Psoas muscle (tissue), 8 donors: Measurements from ENCODE around the gene CLIC2. TPM values are rescaled to one million over a fixed set of nuclear protein-coding genes. Genes with fewer than 3 reads are reported as not detected.

Source experiments
- ATAC-seq, 4 donors: fragments of 200-7000 bp; cut with Tn5 transposase; one replicate each; pipeline ENCODE4 v1.9.1; 2020; ENCODE audit warnings: moderate library complexity in 3 of 4, mild to moderate bottlenecking in 2 of 4
- DNase-seq, 2 donors: peaks; one replicate each; pipeline ENCODE4 v3.0.0-alpha.2; 2020
- H3K27ac ChIP-seq: fragments of 200-600 bp; one replicate; pipeline ENCODE4 v1.8.0; 2022
- H3K27me3 ChIP-seq, 3 donors: fragments of 200-600 bp in 1 of 3; one replicate each; pipeline versions ENCODE4 v1.6.1 to v1.8.0; 2013 to 2022; ENCODE audit warnings: low read length in 2 of 3, mild to moderate bottlenecking in 2 of 3, moderate library complexity in 1 of 3; ENCODE audit not compliant: insufficient read depth in 3 of 3
- H3K36me3 ChIP-seq, 2 donors: fragments of 200-600 bp in 1 of 2; one replicate each; pipeline versions ENCODE4 v1.6.1 to v1.8.0; 2013 to 2022; ENCODE audit warnings: low read depth in 1 of 2, mild to moderate bottlenecking in 1 of 2, moderate library complexity in 1 of 2; ENCODE audit not compliant: insufficient read depth in 1 of 2
- H3K4me1 ChIP-seq: fragments of 200-600 bp; one replicate; pipeline ENCODE4 v1.8.0; 2022
- H3K4me3 ChIP-seq: fragments of 200-600 bp; one replicate; pipeline ENCODE4 v1.8.0; 2022; ENCODE audit warnings: mild to moderate bottlenecking
- H3K9me3 ChIP-seq: fragments of 200-600 bp; one replicate; pipeline ENCODE4 v1.8.0; 2022
- CTCF ChIP-seq: fragments of 200-600 bp; IDR thresholded peaks from one replicate; pipeline ENCODE4 v1.8.0; 2022; ENCODE audit warnings: antibody characterized with exemption
- intact Hi-C, 2 donors: fragments of 100-400 bp; cut with DNase I; formaldehyde crosslinking; loops; one replicate each; pipeline versions ENCODE4 v1.11.0 to v1.14.2; 2022
- polyA plus RNA-seq, 3 donors: library from polyadenylated mRNA; stranded (reverse); fragments of 200-250 nt; gene quantifications; one replicate each; pipeline ENCODE4 v1.2.3, GENCODE V29; 2013
- total RNA-seq, 4 donors: library from RNA; stranded (reverse); fragmentation: NEBNext Ultra II Directional in 2 of 4; extraction: Animal tissue kit (Norgen Biotek cat#: 25700) in 2 of 4; gene quantifications; one replicate each; pipeline versions ENCODE4 v1.2.1 to v1.2.4, GENCODE V29; 2021 to 2023
- donor health status: healthy with polysubstance abuse.
- donor health status: DM: no; HTN: no; CAD: no; lungs with moderate emphysema.
- donor health status: Bipolar disorder and iron deficiency.
- donor health status: healthy.
- donor health status: DM: yes; HTN: yes; CAD: no.
- donor health status: DM: no; HTN: no; CAD: no.
- donor health status: DM: no; HTN: no; CAD: no.
- donor health status: DM: yes; HTN: yes; CAD: no.

The CLIC2 gene
- total and polyA plus RNA-seq, 7 donors: 2.1 to 8.5 (median 3.4) TPM

- H3K4me1 ChIP-seq: no peaks in the 10 kb centered on the region
- ATAC-seq: no peak
- no peaks in the 10 kb centered on the region for H3K9me3 ChIP-seq
- H3K27me3 ChIP-seq: no peaks in the 10 kb centered on the region
- no peak for TF ChIP-seq CTCF
- H3K27ac ChIP-seq: no peak overlapping the region
- peaks cover 0 to 44% of the 10 kb centered on the region in 2 donors for H3K36me3 ChIP-seq
- H3K4me3 ChIP-seq: no peak overlapping the region
- DNase-seq: no peak
- intact Hi-C loops: no loop called here
These were observed 98.5 kb downstream of the CLIC2 start for GRCh38 chrX:155235891-155236290.

- H3K9me3 ChIP-seq: no peaks in the 10 kb centered on the region
- intact Hi-C loops: no loop called here
- no peak overlapping the region for H3K4me3 ChIP-seq
- DNase-seq (no peak), ATAC-seq (no peak)
- H3K27ac ChIP-seq: no peak overlapping the region
- no peak for TF ChIP-seq CTCF
- peaks cover 0 to 33% of the 10 kb centered on the region in 2 donors for H3K36me3 ChIP-seq
- H3K27me3 ChIP-seq: no peaks in the 10 kb centered on the region
- H3K4me1 ChIP-seq: peaks cover 4% of the 10 kb centered on the region
These were observed 103.3 kb downstream of the CLIC2 start for GRCh38 chrX:155231163-155231562.

Other genes starting within 250 kb of the CLIC2 start
- gene VBP1, start 118.2 kb downstream of the CLIC2 start, total RNA-seq: 10 to 100 TPM; 57.4 to 69.9 (median 62.9) TPM
- 10 to 100 TPM; 49.1 to 92.8 (median 54.8) TPM for gene VBP1, start 118.2 kb downstream of the CLIC2 start, polyA plus RNA-seq
- not detected for gene RAB39B, start 70.1 kb downstream of the CLIC2 start, total RNA-seq
- gene RAB39B, start 70.1 kb downstream of the CLIC2 start, polyA plus RNA-seq: under 1 TPM in 2 of 3 donors, not detected in 1; 0.01 to 0.03 TPM
- gene F8A2, start 47.5 kb upstream of the CLIC2 start, total RNA-seq: not detected
- not detected for gene F8A2, start 47.5 kb upstream of the CLIC2 start, polyA plus RNA-seq
- 1 to 10 TPM in 3 of 4 donors, under 1 TPM in 1; 0.27 to 6.8 (median 5.2) TPM for gene F8A3, start 124.0 kb upstream of the CLIC2 start, total RNA-seq
- gene F8A3, start 124.0 kb upstream of the CLIC2 start, polyA plus RNA-seq: 1 to 10 TPM in 2 of 3 donors, under 1 TPM in 1; 0.04 to 4.0 (median 1.8) TPM